Skeletal muscle tissue (tissue), 4 donors: ENCODE measurements around the gene CNTROB. TPM values are rescaled to one million over a fixed set of nuclear protein-coding genes. Genes with fewer than 3 reads are reported as not detected.

Source experiments
- H3K27ac ChIP-seq: one replicate; pipeline ENCODE4 v1.7.0; 2013; ENCODE audit warnings: mild to moderate bottlenecking, low read depth, low read length, inconsistent platforms
- H3K27me3 ChIP-seq, 3 donors: one replicate each; pipeline ENCODE4 v1.7.0; 2013; ENCODE audit warnings: low read length in 3 of 3; ENCODE audit not compliant: control insufficient read depth in 3 of 3, insufficient read depth in 3 of 3
- H3K36me3 ChIP-seq, 3 donors: one replicate each; pipeline ENCODE4 v1.7.0; 2013; ENCODE audit warnings: low read length in 3 of 3; ENCODE audit not compliant: control insufficient read depth in 3 of 3, insufficient read depth in 3 of 3
- H3K4me1 ChIP-seq, 3 donors: one replicate each; pipeline ENCODE4 v1.7.0; 2013; ENCODE audit warnings: low read length in 3 of 3, mild to moderate bottlenecking in 3 of 3; ENCODE audit not compliant: control insufficient read depth in 3 of 3, insufficient read depth in 3 of 3
- H3K4me3 ChIP-seq, 3 donors: one replicate each; pipeline ENCODE4 v1.7.0; 2013; ENCODE audit warnings: low read length in 3 of 3
- H3K9ac ChIP-seq, 3 donors: one replicate each; pipeline ENCODE4 v1.7.0; 2013; ENCODE audit warnings: low read length in 3 of 3, mild to moderate bottlenecking in 3 of 3, moderate library complexity in 2 of 3, low read depth in 1 of 3
- H3K9me3 ChIP-seq, 3 donors: one replicate each; pipeline ENCODE4 v1.7.0; 2013; ENCODE audit warnings: low read length in 3 of 3; ENCODE audit not compliant: control insufficient read depth in 3 of 3
- total RNA-seq: library from RNA; depleted of rRNA; stranded (reverse); fragments of >200 nt; gene quantifications from one replicate; pipeline ENCODE4 v1.2.3, GENCODE V29; 2014
- donor health status: Osteomylitis.

CNTROB gene
- total RNA-seq, 1 donor from 2014 or later = 9.9 TPM

GRCh38 chr17:7955414-7956227 is 23.6 kb downstream of the CNTROB start:
- no peaks in the 10 kb centered on the region for H3K4me1 ChIP-seq
- no peaks in the 10 kb centered on the region for H3K9me3 ChIP-seq
- H3K27ac ChIP-seq = no peak overlapping the region
- H3K27me3 ChIP-seq = peaks cover 0 to 6% (median 6%) of the 10 kb centered on the region in 3 donors
- H3K36me3 ChIP-seq = no peaks in the 10 kb centered on the region
- H3K9ac ChIP-seq = no peak overlapping the region
- no peak overlapping the region for H3K4me3 ChIP-seq

- Histone ChIP-seq H3K36me3 (no peaks in the 10 kb centered on the region), H3K4me3 (no peak overlapping the region), H3K27ac (no peak overlapping the region), H3K9me3 (no peaks in the 10 kb centered on the region), H3K4me1 (no peaks in the 10 kb centered on the region), H3K9ac (no peak overlapping the region), H3K27me3 (peaks cover 0 to 9% (median 8%) of the 10 kb centered on the region in 3 donors)
Observed at GRCh38 chr17:7956228-7956965, 24.4 kb downstream of the CNTROB start.

- Histone ChIP-seq H3K9ac (no peak overlapping the region), H3K9me3 (no peaks in the 10 kb centered on the region), H3K27ac (no peak overlapping the region)
Observed at GRCh38 chr17:7959503-7960253, 27.7 kb downstream of the CNTROB start.

GRCh38 chr17:7961421-7961820 is 29.4 kb downstream of the CNTROB start:
- Histone ChIP-seq H3K27me3 (peaks cover 0 to 15% (median 8%) of the 10 kb centered on the region in 3 donors), H3K9ac (no peak overlapping the region), H3K9me3 (no peaks in the 10 kb centered on the region), H3K27ac (no peak overlapping the region), H3K4me3 (no peak overlapping the region), H3K36me3 (no peaks in the 10 kb centered on the region), H3K4me1 (no peaks in the 10 kb centered on the region)

More at GRCh38 chr17:7959503-7960253, 27.7 kb downstream of the CNTROB start:
- Histone ChIP-seq H3K4me3 (no peak overlapping the region), H3K4me1 (no peaks in the 10 kb centered on the region), H3K27me3 (peaks cover 0 to 15% (median 8%) of the 10 kb centered on the region in 3 donors), H3K36me3 (no peaks in the 10 kb centered on the region)

- H3K9ac ChIP-seq = no peak overlapping the region
- H3K27me3 ChIP-seq = no peaks in the 10 kb centered on the region
- no peaks in the 10 kb centered on the region for H3K9me3 ChIP-seq
- H3K4me3 ChIP-seq = no peak overlapping the region
- H3K4me1 ChIP-seq = peaks cover 6 to 7% (median 6%) of the 10 kb centered on the region in 3 donors
- H3K36me3 ChIP-seq = no peaks in the 10 kb centered on the region
- no peak overlapping the region for H3K27ac ChIP-seq
Observed at GRCh38 chr17:7967751-7968150, 35.7 kb downstream of the CNTROB start.

GRCh38 chr17:7969433-7969832 is 37.4 kb downstream of the CNTROB start:
- Histone ChIP-seq H3K9ac (no peak overlapping the region), H3K4me3 (no peak overlapping the region), H3K27ac (no peak overlapping the region), H3K36me3 (no peaks in the 10 kb centered on the region), H3K27me3 (no peaks in the 10 kb centered on the region), H3K4me1 (peaks cover 6 to 7% (median 6%) of the 10 kb centered on the region in 3 donors), H3K9me3 (peaks cover 0 to under 1% (median 0%) of the 10 kb centered on the region in 3 donors)

GRCh38 chr17:7971651-7972050 is 39.6 kb downstream of the CNTROB start:
- Histone ChIP-seq H3K36me3 (peaks cover 0 to 2% (median 0%) of the 10 kb centered on the region in 3 donors), H3K9me3 (peaks cover 4 to 7% (median 5%) of the 10 kb centered on the region in 3 donors), H3K27me3 (no peaks in the 10 kb centered on the region), H3K27ac (no peak overlapping the region), H3K9ac (no peak overlapping the region), H3K4me1 (peaks cover 6 to 7% (median 6%) of the 10 kb centered on the region in 3 donors), H3K4me3 (no peak overlapping the region)

GRCh38 chr17:7972131-7972785 is 40.3 kb downstream of the CNTROB start:
- Histone ChIP-seq H3K4me1 (peaks cover 6 to 7% (median 6%) of the 10 kb centered on the region in 3 donors), H3K27ac (no peak overlapping the region), H3K9me3 (peaks cover 4 to 7% (median 5%) of the 10 kb centered on the region in 3 donors), H3K4me3 (no peak overlapping the region), H3K27me3 (no peaks in the 10 kb centered on the region), H3K36me3 (peaks cover 0 to 2% (median 0%) of the 10 kb centered on the region in 3 donors), H3K9ac (no peak overlapping the region)

GRCh38 chr17:7974638-7975131 is 42.7 kb downstream of the CNTROB start:
- Histone ChIP-seq H3K4me1 (peaks cover 6 to 7% (median 6%) of the 10 kb centered on the region in 3 donors), H3K27me3 (no peaks in the 10 kb centered on the region), H3K27ac (no peak overlapping the region), H3K9ac (no peak overlapping the region), H3K36me3 (peaks cover 0 to 2% (median 0%) of the 10 kb centered on the region in 3 donors), H3K4me3 (no peak overlapping the region), H3K9me3 (peaks cover 4 to 7% (median 5%) of the 10 kb centered on the region in 3 donors)
